ENCODE results near the gene PMEPA1.

PMEPA1 gene

DNA sequence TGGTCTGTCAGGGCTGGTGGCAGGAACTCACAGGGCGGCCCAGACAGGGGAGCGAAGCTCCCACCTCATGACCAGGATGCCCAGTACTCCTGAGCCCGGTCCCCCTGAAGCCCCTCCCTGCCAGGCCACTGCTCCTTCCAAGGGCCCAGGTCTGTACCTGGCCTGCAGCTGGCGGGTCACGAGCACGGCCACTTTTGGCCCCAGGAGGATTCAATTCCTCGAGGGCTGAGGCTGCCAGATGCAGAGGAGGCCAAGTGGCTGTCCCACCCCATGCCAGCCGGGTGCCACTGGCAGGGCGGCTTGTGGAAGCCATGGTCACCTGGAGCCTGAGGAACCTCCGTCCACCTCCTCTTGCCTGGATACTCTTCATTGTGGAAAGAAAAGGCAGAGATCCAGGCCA is 17.4 kb downstream of the PMEPA1 start (continued):
- TF ChIP-seq ZNF184 (tag by site-specific recombination; IDR thresholded peaks at IDR 0.05) (no peak), ZNF174 (tag by site-specific recombination; IDR thresholded peaks at IDR 0.05) (no peak), ZBTB21 (tag by site-specific recombination; IDR thresholded peaks at IDR 0.05) (no peak)

DNA sequence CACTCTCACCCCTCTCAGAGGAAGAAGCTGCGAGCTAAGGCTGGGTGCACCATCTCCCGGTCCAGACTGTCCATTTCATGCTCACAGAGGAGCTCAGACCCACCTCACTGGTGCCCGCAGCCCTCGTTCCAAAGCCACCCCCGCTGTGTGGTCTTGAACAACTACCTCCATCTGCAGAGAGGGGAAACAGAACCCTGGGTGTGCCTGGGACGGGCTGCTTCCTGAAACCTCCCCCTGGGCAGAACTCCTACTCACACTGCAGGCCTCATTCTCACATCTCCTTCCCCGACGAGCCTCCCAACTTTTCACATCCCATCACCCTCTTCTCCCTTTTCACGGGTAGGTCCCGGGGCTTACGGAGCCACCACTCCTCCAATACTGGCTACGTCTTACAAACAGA is 18.1 kb downstream of the PMEPA1 start:
- H3K4me1 ChIP-seq (ENCODE audit: control insufficient read depth, insufficient read depth, low read length) = 0 out of 2 replicates have a peak, but pooled peaks cover 5% of the 10 kb centered on the region
- POLR2A ChIA-PET = no interaction called here
- no peak overlapping the region for H3K27ac ChIP-seq (ENCODE audit: extremely low read depth, low read depth, low read length)
- no peak for TF ChIP-seq ZNF48 (tag by site-specific recombination; IDR thresholded peaks at IDR 0.05)
- no peak for TF ChIP-seq ZNF302 (tag by site-specific recombination; IDR thresholded peaks at IDR 0.05; ENCODE audit: low read depth)
- no peak for TF ChIP-seq MEIS1 (CRISPR knock-in tag; IDR thresholded peaks at IDR 0.05; ENCODE audit: borderline replicate concordance)
- TF ChIP-seq RBAK (tag by site-specific recombination; IDR thresholded peaks at IDR 0.05) = no peak
- TF ChIP-seq ZNF624 (tag by site-specific recombination; IDR thresholded peaks at IDR 0.05) = no peak
- no peak for TF ChIP-seq SCRT1 (tag by site-specific recombination; IDR thresholded peaks at IDR 0.05; ENCODE audit: borderline replicate concordance)
- TF ChIP-seq ZNF16 (tag by site-specific recombination; IDR thresholded peaks at IDR 0.05; ENCODE audit: low read depth) = no peak
- TF ChIP-seq, protein P1, sequence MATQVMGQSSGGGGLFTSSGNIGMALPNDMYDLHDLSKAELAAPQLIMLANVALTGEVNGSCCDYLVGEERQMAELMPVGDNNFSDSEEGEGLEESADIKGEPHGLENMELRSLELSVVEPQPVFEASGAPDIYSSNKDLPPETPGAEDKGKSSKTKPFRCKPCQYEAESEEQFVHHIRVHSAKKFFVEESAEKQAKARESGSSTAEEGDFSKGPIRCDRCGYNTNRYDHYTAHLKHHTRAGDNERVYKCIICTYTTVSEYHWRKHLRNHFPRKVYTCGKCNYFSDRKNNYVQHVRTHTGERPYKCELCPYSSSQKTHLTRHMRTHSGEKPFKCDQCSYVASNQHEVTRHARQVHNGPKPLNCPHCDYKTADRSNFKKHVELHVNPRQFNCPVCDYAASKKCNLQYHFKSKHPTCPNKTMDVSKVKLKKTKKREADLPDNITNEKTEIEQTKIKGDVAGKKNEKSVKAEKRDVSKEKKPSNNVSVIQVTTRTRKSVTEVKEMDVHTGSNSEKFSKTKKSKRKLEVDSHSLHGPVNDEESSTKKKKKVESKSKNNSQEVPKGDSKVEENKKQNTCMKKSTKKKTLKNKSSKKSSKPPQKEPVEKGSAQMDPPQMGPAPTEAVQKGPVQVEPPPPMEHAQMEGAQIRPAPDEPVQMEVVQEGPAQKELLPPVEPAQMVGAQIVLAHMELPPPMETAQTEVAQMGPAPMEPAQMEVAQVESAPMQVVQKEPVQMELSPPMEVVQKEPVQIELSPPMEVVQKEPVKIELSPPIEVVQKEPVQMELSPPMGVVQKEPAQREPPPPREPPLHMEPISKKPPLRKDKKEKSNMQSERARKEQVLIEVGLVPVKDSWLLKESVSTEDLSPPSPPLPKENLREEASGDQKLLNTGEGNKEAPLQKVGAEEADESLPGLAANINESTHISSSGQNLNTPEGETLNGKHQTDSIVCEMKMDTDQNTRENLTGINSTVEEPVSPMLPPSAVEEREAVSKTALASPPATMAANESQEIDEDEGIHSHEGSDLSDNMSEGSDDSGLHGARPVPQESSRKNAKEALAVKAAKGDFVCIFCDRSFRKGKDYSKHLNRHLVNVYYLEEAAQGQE (tag by site-specific recombination; IDR thresholded peaks at IDR 0.05) = no peak
- TF ChIP-seq HOXD13 (CRISPR knock-in tag; IDR thresholded peaks at IDR 0.05; ENCODE audit: borderline replicate concordance) = no peak
- no peak for TF ChIP-seq ZBTB8A (tag by site-specific recombination; IDR thresholded peaks at IDR 0.05)
- no peak for TF ChIP-seq SP3 (tag by site-specific recombination; IDR thresholded peaks at IDR 0.05)
- TF ChIP-seq ZNF24 (tag by site-specific recombination; IDR thresholded peaks at IDR 0.05) = no peak
- no peak for TF ChIP-seq ZNF768 (tag by site-specific recombination; IDR thresholded peaks at IDR 0.05)
- TF ChIP-seq, protein P2, sequence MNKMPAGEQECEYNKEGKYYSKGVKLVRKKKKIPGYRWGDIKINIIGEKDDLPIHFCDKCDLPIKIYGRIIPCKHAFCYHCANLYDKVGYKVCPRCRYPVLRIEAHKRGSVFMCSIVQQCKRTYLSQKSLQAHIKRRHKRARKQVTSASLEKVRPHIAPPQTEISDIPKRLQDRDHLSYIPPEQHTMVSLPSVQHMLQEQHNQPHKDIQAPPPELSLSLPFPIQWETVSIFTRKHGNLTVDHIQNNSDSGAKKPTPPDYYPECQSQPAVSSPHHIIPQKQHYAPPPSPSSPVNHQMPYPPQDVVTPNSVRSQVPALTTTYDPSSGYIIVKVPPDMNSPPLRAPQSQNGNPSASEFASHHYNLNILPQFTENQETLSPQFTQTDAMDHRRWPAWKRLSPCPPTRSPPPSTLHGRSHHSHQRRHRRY (tag by site-specific recombination; IDR thresholded peaks at IDR 0.05) = no peak
- TF ChIP-seq IKZF3 (tag by site-specific recombination; IDR thresholded peaks at IDR 0.05) = no peak
- no peak for TF ChIP-seq ZNF585B (tag by site-specific recombination; IDR thresholded peaks at IDR 0.05)
- TF ChIP-seq ZSCAN16 (tag by site-specific recombination; IDR thresholded peaks at IDR 0.05) = no peak
- TF ChIP-seq, protein P3, sequence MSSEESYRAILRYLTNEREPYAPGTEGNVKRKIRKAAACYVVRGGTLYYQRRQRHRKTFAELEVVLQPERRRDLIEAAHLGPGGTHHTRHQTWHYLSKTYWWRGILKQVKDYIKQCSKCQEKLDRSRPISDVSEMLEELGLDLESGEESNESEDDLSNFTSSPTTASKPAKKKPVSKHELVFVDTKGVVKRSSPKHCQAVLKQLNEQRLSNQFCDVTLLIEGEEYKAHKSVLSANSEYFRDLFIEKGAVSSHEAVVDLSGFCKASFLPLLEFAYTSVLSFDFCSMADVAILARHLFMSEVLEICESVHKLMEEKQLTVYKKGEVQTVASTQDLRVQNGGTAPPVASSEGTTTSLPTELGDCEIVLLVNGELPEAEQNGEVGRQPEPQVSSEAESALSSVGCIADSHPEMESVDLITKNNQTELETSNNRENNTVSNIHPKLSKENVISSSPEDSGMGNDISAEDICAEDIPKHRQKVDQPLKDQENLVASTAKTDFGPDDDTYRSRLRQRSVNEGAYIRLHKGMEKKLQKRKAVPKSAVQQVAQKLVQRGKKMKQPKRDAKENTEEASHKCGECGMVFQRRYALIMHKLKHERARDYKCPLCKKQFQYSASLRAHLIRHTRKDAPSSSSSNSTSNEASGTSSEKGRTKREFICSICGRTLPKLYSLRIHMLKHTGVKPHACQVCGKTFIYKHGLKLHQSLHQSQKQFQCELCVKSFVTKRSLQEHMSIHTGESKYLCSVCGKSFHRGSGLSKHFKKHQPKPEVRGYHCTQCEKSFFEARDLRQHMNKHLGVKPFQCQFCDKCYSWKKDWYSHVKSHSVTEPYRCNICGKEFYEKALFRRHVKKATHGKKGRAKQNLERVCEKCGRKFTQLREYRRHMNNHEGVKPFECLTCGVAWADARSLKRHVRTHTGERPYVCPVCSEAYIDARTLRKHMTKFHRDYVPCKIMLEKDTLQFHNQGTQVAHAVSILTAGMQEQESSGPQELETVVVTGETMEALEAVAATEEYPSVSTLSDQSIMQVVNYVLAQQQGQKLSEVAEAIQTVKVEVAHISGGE (tag by site-specific recombination; conservative IDR thresholded peaks at IDR 0.05; ENCODE audit: low read depth) = no peak
- CTCF ChIA-PET = no interaction called here
- no peaks in the 10 kb centered on the region for H3K9me3 ChIP-seq (ENCODE audit: control insufficient read depth, insufficient read depth, low read depth, low read length)
- H3K36me3 ChIP-seq (ENCODE audit: control insufficient read depth in 2 of 2, insufficient read depth in 1 of 2, low read length in 2 of 2) = no peaks in the 10 kb centered on the region
- no peak overlapping the region for H3K4me3 ChIP-seq (ENCODE audit: low read depth, low read length)
